Breast epithelium (tissue), 3 donors: Measurements from ENCODE around the gene CD151.

Source experiments
- CTCF ChIP-seq, 3 donors: fragments of 450-650 bp; IDR thresholded peaks; one replicate each; pipeline ENCODE4 v1.5.1; 2016 to 2017; ENCODE audit warnings: antibody characterized with exemption in 3 of 3, mild to moderate bottlenecking in 3 of 3, moderate library complexity in 3 of 3
- POLR2AphosphoS5 ChIP-seq, 3 donors: sonication (generic); formaldehyde crosslinking; IDR thresholded peaks; one replicate each; pipeline ENCODE4 v1.6.1; 2017; ENCODE audit warnings: antibody characterized with exemption in 3 of 3

GRCh38 chr11:820655-821511 is 11.9 kb upstream of the CD151 start:
- TF ChIP-seq POLR2AphosphoS5 (IDR thresholded peaks at IDR 0.05) = peak in 2 of 3 donors; percentile 30 to 87
- TF ChIP-seq CTCF (IDR thresholded peaks at IDR 0.05) = peak in 1 of 3 donors; percentile 11
